Measurements from ENCODE around the gene FITM1. TPM values are rescaled to one million over a fixed set of nuclear protein-coding genes. Genes with fewer than 3 reads are reported as not detected.

Gene FITM1
- total and polyA plus RNA-seq, 2 donors (not counting 3 experiments of a cell fraction or from before 2014, with no cell fraction given): 0.54 TPM; not detected in 1

- H3K27ac ChIP-seq (ENCODE audit: insufficient read depth, low read depth, low read length): no peak overlapping the region
- BruUV-seq (replicated peaks): no TSS peak
- intact Hi-C loops (cut with micrococcal nuclease) (loop anchor here (5.0 kb wide), 1 partner anchor 1178 kb away; no protein-coding TSS in a partner anchor), dilution Hi-C loops (cut with MboI; ENCODE audit: extremely low pct_ligation_motif_present, low sequenced_read_pairs) (no loop called here)
- no peaks in the 10 kb centered on the region for H3K27me3 ChIP-seq (ENCODE audit: control insufficient read depth in 2 of 2, insufficient read depth in 2 of 2, low read length in 2 of 2)
- FAIRE-seq: no peak
- H3K9me3 ChIP-seq (replicated peaks; ENCODE audit: control insufficient read depth, insufficient read depth, low read length): no peaks in the 10 kb centered on the region
- CTCF ChIA-PET: interaction anchor here (1.2 to 11.7 kb wide), 6 partner anchors 9 to 54 kb away, joined by 3 to 420 read pairs (median 7); partner anchors contain the start of genes EMC9, IRF9, PCK2 and PSME2
- peaks cover 25% of the 10 kb centered on the region for H3K4me1 ChIP-seq (ENCODE audit: control insufficient read depth, extremely low read depth, insufficient read depth, low read length)
- H2AFZ ChIP-seq (ENCODE audit: low read depth, low read length): no peak overlapping the region
- POLR2A ChIA-PET: no interaction called here
- no peaks in the 10 kb centered on the region for H4K20me1 ChIP-seq (replicated peaks; ENCODE audit: control insufficient read depth, extremely low read depth, insufficient read depth, low read length)
- H3K36me3 ChIP-seq (ENCODE audit: control insufficient read depth in 2 of 2, extremely low read depth in 1 of 2, insufficient read depth in 2 of 2, low read length in 2 of 2): no peaks in the 10 kb centered on the region
- H3K4me2 ChIP-seq (ENCODE audit: insufficient read depth, low read length): no peak overlapping the region
- no peaks in the 10 kb centered on the region for H3K9me1 ChIP-seq (replicated peaks; ENCODE audit: control insufficient read depth, extremely low read depth, insufficient read depth, low read length)
- no peak for DNase-seq (ENCODE audit: low read depth, low spot score)
- no peak for TF ChIP-seq EZH2 (IDR thresholded peaks at IDR 0.05; ENCODE audit: borderline replicate concordance, low read depth, low read length, severe bottlenecking)
- TF ChIP-seq MYC (IDR thresholded peaks at IDR 0.05; ENCODE audit: low read depth, low read length): no peak
- no peak for TF ChIP-seq POLR2AphosphoS5 (IDR thresholded peaks at IDR 0.05; ENCODE audit: insufficient read depth, low read depth, low read length)
- TF ChIP-seq FOS (IDR thresholded peaks at IDR 0.05; ENCODE audit: borderline replicate concordance, insufficient read depth, low read length): no peak
- TF ChIP-seq, protein P1, sequence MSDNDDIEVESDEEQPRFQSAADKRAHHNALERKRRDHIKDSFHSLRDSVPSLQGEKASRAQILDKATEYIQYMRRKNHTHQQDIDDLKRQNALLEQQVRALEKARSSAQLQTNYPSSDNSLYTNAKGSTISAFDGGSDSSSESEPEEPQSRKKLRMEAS (IDR thresholded peaks at IDR 0.05; ENCODE audit: insufficient read depth, insufficient read length): no peak
- TF ChIP-seq GATA2 (IDR thresholded peaks at IDR 0.05; ENCODE audit: insufficient read depth, insufficient read length, low read depth, low read length): no peak
- TF ChIP-seq CTCF (IDR thresholded peaks at IDR 0.05; ENCODE audit: extremely low read depth in 1 of 2, insufficient read depth in 1 of 2, low read depth in 1 of 2, low read length in 2 of 2): no peak
- no peak for TF ChIP-seq JUN (IDR thresholded peaks at IDR 0.05; ENCODE audit: borderline replicate concordance, insufficient read depth, insufficient read length, low read depth)
- no peak for TF ChIP-seq POLR2A (IDR thresholded peaks at IDR 0.05; ENCODE audit: low read depth, low read length)
- H3K9ac ChIP-seq (replicated peaks; ENCODE audit: extremely low read depth, insufficient read depth, low read length): no peak overlapping the region
- H3K4me3 ChIP-seq (replicated peaks in 1 of 3; ENCODE audit: insufficient read depth in 1 of 3, low read depth in 1 of 3, low read length in 3 of 3): no peak overlapping the region
- no peaks in the 10 kb centered on the region for H3K79me2 ChIP-seq (ENCODE audit: control insufficient read depth, insufficient read depth, low read length)
Measured at GRCh38 chr14:24110523-24110922, 19.9 kb upstream of the FITM1 start.
